ENCODE data around the gene TSSC4.

The TSSC4 gene

DNA sequence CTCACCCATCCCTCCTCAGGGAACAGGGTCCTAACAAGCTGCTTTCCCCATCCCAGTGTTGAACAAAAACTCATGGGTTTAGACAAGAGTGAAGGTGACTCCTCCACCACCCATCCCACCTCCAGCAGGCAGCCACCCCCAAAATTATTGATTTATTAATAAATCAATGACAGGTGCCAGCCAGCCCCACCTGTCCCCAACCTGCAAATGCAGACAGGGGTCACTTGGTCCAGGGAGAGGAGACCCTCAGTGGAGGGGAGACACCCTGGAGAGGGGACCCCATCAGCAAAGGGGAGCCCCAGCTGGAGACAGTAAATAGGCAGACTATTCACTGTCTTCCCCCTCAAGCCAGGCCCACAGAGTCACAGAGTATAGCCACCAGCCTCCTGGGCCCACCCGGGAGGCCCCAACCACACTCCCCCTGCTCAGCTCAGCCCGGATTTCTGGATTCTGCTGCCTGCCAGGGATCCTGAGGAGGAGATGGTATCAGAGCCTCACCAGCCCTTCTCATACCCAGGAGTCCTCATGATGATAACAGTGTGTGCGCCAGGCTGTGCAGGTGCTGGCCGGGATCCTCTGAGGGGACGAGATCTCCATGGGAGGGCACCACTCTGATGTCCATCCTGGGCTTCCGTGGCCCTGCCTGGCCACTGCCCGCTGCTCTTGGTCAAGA, 32.2 kb upstream of the TSSC4 start:
- no peak for TF ChIP-seq CTCF (IDR thresholded peaks at IDR 0.05)
- Mint-ChIP-seq H3K9me3 (no peaks in the 10 kb centered on the region), H3K27me3 (ENCODE audit: low read depth, poor library complexity) (peaks cover 16% of the 10 kb centered on the region), H3K36me3 (ENCODE audit: low read depth) (no peaks in the 10 kb centered on the region), H3K4me3 (no peak overlapping the region), H3K4me1 (no peaks in the 10 kb centered on the region), H3K27ac (no peak overlapping the region)
- DNase-seq: no peak

GRCh38 chr11:2368851-2369180, 31.7 kb upstream of the TSSC4 start:
- H3K9me3 Mint-ChIP-seq: no peaks in the 10 kb centered on the region
- DNase-seq: no peak
- H3K36me3 Mint-ChIP-seq (ENCODE audit: low read depth): no peaks in the 10 kb centered on the region
- no peak overlapping the region for H3K4me3 Mint-ChIP-seq
- H3K4me1 Mint-ChIP-seq: no peaks in the 10 kb centered on the region
- H3K27me3 Mint-ChIP-seq (ENCODE audit: low read depth, poor library complexity): peaks cover 11% of the 10 kb centered on the region
- TF ChIP-seq CTCF (IDR thresholded peaks at IDR 0.05): no peak
- H3K27ac Mint-ChIP-seq: no peak overlapping the region

GRCh38 chr11:2369320-2369719, 31.2 kb upstream of the TSSC4 start:
- no peaks in the 10 kb centered on the region for H3K36me3 Mint-ChIP-seq (ENCODE audit: low read depth)
- peak overlapping the region; percentile 64 for H3K27ac Mint-ChIP-seq
- DNase-seq: no peak
- peaks cover 11% of the 10 kb centered on the region for H3K27me3 Mint-ChIP-seq (ENCODE audit: low read depth, poor library complexity)
- no peaks in the 10 kb centered on the region for H3K4me1 Mint-ChIP-seq
- no peak overlapping the region for H3K4me3 Mint-ChIP-seq
- TF ChIP-seq CTCF (IDR thresholded peaks at IDR 0.05): no peak
- no peaks in the 10 kb centered on the region for H3K9me3 Mint-ChIP-seq

DNA sequence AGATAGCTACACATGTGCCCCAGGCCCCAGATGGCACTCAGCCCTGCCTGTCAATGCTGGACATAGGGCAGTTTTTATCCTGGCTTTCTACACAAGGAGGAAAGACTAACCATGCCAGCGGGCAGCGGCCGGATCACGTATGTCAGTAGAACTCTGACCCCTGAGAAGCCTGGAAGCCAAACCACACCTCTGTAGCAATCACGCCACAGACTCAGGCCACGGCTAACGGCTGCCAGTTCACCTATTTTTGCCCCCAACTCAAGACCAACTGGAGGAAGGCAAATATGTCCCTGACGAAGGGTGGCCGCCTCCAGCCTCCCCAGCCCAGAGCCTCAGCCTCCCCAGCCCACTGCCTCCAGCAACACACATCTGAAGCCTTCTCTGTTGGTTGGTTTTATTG, 30.7 kb upstream of the TSSC4 start:
- Mint-ChIP-seq H3K27me3 (ENCODE audit: low read depth, poor library complexity) (peaks cover 11% of the 10 kb centered on the region), H3K36me3 (ENCODE audit: low read depth) (no peaks in the 10 kb centered on the region), H3K27ac (peak overlapping the region; percentile 64), H3K9me3 (no peaks in the 10 kb centered on the region), H3K4me3 (no peak overlapping the region), H3K4me1 (no peaks in the 10 kb centered on the region)
- TF ChIP-seq CTCF (IDR thresholded peaks at IDR 0.05): no peak
- no peak for DNase-seq

DNA sequence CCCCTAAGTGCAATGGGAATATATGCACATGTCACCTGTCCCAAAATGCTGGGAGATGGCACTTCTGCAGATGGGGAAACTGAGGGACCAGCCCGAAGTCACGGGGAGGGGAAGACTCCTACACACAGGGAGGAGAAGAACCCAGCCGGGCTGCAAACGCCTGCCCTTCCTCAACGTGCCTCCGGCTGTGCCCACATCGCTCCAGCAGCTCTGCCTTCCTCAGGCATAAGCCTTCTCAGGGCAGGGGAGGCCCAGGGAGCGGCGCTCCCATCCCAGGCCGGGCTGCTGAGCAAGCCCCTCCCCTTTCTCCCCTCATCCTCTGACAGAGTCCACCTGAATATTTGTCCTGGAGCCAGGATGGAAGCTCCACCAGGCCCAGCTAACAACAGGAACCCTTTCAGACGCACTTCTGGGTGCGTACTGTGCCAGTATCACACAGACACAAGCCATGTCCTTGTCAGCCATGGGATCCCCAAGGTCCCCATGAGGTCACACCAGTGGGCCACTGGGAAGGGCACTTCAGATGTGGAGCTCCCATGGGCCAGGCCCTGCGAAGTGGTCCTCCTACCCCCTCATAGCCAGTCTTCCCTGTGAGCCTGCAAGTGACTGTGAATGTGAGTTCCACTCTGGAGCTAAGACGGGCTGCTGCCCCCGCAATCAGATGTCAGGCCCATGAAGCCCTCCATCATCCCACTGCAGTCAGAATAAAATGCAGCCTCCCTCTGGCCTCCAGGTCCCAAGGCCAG, 25.9 kb upstream of the TSSC4 start:
- TF ChIP-seq CTCF (IDR thresholded peaks at IDR 0.05): no peak

More for the DNA sequence above, 25.9 kb upstream of the TSSC4 start:
- peaks cover 24% of the 10 kb centered on the region for H3K27me3 Mint-ChIP-seq (ENCODE audit: low read depth, poor library complexity)
- no peaks in the 10 kb centered on the region for H3K36me3 Mint-ChIP-seq (ENCODE audit: low read depth)
- no peaks in the 10 kb centered on the region for H3K9me3 Mint-ChIP-seq
- peaks cover 13% of the 10 kb centered on the region for H3K4me1 Mint-ChIP-seq
- no peak overlapping the region for H3K4me3 Mint-ChIP-seq
- no peak overlapping the region for H3K27ac Mint-ChIP-seq
- DNase-seq: no peak

All from nephron progenitor cell (in vitro differentiated cells).